Right forelimb (tissue), 1 donor: ENCODE measurements around the gene ACAD11.
"Not testable (repeated sequence)": the region's sequence is repeated elsewhere in the genome, so short reads cannot be mapped to it uniquely, and the experiment has no call there.

Experiments
- DNase-seq: peaks from one replicate; pipeline ENCODE4 v3.0.0-alpha.2; 2018

The ACAD11 gene

DNA sequence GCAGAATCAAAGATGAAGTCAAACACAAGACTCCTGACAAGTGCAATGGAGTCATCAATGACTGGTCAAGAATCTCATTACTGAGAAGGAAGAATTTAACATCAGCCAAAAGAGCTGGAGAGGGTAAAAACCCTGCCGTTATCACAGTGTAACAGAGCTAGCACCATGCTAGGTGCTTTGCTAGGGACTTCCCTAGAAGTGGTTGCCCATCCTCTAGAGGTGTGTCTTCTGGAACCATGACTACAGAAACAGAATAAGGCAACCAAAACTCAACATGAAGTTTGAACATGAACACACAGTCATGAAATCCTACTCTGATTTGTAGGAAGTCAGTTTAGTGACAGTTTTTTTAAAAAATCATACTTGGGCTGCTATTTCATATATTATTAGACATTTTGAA lies 9.5 kb downstream of the ACAD11 start:
- no peak for DNase-seq

DNA sequence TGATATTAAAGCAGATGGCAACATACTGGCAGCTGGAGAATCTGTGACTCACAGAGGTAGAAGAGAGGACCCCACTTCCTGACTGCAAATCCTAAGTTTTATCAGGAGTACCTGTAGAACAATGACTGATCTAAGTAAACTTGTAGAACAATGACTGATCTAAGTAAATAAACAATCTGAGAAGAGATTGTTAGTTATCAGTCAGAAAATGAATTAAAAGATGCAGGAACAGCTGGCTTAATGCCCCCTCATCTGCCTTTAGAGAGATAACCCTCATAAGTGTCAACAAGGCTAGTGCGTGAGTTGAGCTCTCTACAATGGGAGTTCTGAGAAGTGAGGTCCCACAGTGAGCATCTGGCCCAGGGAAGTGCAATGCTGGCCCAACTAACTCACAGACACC lies 14.6 kb downstream of the ACAD11 start:
- DNase-seq = no peak

DNA sequence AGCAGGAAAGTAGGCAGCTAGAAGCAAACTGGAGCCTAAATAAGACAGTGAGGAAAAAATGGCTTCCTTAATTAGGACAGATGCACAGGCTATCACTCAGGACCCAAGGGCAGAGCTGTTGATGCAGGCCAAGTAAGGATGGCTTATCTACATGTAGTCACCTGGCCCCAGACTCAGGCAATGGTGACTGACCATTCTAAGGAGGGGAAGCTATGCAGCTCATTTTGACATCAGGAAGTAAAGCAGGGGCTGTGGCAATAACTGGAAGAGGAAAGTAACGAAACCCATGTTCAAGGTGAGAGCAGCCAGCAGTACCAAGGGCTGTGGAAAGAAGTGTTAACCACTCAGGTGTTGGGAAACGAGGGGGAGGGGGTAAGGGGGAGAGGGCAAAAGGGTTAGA lies 16.2 kb downstream of the ACAD11 start:
- DNase-seq = no peak

DNA sequence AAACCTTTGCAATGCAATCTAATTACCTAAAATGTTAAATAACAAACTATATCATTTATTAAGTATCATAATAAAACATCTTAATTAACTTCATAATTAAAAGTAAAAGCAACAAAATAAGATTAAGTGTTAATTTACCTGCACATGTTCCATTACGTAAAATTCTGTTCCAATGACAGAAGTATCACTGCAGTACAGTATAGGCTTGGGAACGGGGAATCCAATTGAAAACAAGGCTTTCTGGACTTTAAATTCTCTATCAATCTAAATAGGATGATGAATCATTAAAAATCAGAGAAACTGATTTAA lies 17.1 kb downstream of the ACAD11 start:
- DNase-seq = no peak

DNA sequence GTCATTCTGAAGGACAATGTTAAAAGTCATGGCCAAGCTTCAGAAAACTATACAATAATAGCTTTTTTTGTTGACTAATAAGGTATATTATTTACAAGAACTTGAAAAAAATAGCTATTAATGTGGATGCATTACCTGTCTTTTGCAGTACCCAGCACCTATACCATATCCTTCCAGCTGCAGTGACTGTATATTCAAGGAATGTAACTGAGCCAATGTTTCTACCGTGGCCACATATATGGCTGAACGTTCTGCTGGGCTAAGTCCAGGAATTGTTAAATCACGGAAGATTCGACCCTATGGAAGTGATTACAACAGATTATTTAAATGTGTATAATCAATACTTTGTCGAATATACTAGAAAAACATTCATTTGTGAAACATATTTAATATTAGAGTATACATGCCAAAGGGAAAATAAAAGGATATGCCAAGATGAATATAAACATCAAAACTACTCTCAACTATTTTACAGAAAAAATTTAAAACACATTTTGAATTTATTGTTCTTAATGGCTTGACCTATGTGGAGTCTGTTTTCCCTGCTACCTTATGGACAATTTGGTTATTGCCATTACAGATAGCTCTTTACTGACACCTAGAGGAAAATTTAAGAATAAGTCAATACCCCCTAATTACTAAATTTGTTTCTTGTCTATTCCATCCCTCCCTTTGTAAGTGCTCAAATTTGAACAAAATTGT lies 17.6 kb downstream of the ACAD11 start:
- no peak for DNase-seq

DNA sequence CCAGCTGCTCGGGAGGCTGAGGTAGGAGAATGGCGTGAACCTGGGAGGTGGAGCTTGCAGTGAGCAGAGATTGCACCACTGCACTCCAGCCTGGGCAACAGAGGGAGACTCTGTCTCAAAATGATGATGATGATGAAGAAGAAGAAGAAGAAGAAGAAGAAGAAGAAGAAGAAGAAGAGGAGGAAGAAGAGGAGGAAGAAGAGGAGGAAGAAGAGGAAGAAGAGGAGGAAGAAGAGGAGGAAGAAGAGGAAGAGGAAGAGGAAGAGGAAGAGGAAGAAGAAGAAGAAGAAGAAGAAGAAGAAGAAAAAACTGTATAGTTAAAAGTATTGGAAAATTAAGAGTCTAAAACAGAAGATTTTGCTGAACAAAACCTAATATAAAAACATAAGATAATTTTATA lies 18.2 kb downstream of the ACAD11 start:
- not testable (repeated sequence) for DNase-seq

DNA sequence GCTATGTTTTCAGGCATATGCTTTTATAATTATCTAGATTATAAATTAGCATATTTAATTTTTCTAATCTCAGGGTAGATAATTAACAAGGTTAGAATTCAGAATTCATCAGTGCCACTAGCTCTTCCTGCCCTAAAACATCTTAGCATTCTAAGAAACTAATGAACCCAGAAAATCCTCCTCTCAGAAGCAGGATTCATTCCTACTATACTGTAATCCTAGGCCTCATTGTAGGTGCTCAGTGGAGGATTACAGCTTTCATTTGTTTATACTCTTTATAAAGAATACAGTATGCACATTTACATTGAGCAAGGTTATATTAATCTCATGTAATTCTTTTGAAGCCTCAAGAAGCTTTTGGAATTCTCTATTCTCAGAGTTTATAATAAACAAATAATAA lies 20.9 kb downstream of the ACAD11 start:
- no peak for DNase-seq

DNA sequence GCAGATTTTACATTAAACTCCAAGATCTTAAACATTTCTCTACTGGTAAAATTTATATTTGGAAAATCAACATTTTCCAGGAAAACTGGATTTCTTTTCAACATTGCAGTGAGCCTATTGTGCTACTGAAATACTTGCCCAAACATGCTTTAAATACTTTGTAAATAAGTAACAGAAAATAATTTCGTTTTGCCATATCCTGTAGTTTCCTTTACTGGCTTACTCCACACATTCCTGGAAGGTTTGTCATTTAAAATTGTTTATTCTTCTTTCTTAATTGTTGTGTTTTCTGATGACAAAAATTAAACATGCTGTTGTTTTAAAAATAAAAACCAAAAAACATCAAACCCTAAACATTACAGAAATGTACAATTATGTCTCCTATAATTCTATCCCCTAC lies 22.0 kb downstream of the ACAD11 start:
- no peak for DNase-seq

DNA sequence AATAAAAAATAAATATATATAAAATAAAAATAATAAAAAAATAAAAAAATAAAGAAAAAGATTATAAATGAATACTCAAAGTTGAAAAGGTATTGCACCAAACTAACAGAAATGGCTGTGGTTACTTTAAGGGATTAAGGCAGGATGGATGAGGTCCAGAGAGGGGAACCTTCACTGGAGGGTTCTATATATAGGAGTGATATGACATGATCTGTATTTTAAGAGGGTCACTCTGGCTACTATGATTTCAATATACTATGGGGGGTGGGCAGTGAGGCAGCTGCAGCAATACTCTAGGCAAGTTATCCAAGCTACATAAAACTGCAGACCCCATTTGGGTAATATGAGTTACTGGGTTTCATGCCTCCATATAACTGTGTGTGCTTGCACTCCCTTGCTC lies 24.6 kb downstream of the ACAD11 start:
- no peak for DNase-seq

DNA sequence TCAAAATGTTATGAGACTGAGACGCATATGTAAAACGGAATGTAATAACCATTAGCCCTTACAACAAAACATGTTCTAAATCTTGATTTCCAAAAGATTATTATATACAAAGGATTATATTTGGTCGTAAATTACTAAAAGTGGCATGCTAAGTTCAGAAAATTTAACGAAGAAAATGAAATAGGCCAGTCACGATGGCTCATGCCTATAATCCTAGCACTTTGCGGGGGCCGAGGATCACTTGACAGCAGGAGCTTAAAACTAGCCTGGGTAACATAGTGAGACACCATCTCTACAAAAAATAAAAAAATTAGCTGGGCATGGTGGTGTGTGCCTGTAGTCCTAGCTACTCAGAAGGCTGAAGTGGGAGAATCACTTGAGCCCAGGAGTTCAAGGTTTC lies 29.0 kb downstream of the ACAD11 start:
- no peak for DNase-seq

DNA sequence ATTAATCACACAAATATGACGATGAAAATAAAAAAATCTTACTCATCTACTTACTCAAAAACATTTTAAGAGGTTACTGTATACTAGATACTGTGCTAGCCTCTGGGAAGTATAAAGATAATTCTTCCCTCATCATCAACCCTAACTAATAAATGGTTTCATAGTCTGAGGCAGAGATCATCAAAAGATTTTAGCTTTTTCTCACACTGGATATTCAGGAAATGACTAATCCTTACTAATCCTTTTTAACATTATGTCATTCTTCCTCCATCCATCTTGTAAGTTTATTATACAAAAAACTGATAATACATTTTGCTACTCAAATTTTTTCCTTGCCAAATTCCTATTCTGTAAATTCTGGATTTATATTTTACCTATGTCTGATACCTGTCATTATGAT lies 29.7 kb downstream of the ACAD11 start:
- no peak for DNase-seq

DNA sequence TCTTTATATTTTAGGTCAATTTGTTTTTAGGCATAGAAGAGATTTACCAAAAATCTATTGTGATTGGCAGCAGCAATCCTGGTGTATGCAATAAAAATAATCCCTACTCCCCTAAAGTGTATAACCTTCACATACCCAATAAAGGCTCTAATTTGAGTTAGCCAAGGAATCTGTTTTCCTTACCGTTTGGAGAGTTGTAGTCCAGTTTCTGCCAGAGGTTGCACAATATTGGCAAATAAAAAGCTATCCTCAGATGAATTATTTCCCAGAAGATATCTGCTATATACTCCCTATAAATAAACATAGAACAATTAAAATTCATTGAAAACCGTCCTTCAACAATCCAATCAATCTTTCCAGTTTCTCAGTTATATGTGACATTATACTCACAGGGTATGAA lies 31.5 kb downstream of the ACAD11 start:
- no peak for DNase-seq

DNA sequence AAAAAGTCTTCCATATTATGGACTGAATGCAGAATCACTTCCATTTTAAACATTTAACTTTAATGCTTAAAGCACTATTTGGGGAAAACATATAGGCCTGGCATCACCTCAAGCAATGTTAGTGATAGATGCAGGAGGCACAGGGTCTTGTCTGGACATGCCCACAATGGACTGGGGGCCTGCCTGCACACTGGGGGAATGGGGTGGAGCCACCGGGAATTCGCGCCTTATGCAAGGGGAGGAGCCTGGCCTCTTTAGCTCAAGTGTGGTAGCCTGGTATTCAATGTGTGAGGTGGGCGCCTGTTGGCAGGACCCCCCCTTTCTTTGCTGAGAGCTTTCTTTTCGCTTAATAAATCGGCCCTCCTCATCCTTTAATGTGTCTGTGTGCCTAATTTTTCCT lies 32.7 kb downstream of the ACAD11 start:
- DNase-seq = no peak

DNA sequence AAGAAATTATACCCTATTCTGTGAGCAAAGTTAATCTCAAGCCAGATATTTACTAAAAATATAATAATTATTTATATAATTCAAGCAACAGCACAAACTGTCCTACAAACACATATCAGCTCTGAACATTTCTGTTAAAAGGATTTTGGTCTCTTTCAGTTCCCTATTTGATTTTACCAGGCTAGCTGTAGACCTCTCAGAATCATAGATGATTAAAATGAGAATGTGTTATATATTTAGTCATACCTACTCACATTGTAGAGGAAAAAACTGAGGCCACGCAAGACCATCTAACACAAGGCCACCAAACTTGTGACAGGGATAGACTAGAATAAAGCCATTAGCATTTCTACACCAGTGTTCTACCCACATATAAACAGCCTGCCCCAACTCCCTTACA lies 34.0 kb downstream of the ACAD11 start:
- no peak for DNase-seq

DNA sequence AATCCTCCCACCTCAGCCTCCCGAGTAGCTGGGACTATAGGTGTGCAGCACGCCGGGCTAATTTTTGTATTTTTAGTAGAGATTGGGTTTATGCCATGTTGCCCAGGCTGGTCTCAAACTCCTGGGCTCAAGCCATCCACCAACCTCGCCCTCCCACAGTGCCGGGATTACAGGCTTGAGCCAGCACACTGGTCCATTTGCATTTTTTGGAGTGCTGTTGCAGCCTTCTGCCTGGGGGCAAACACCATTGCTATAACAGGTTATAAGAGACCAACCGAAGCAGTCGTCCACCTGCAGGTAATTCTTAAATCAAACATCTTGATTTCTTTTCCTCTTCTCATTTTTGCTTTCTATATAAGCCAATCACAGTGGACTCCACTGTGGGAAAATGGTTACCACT lies 34.8 kb downstream of the ACAD11 start:
- no peak for DNase-seq

DNA sequence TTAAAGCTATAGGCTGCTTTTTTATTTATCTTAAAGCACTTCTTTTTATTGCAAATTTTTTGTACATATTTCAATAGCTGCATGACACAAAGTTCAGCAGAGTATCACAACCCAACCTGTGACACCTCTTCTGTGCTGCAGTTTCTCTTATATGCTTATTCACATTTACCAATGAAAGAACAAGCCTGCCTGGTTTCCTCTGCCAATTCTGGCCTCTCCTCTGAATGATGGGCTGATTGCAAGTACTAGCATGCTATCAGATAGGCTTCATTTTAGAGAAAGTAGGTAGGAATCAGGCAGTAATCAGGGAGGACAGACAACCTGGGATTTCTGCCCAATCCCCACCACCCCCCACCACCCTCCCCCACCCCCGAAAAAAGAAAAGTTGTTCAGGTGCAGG lies 36.0 kb downstream of the ACAD11 start:
- no peak for DNase-seq

DNA sequence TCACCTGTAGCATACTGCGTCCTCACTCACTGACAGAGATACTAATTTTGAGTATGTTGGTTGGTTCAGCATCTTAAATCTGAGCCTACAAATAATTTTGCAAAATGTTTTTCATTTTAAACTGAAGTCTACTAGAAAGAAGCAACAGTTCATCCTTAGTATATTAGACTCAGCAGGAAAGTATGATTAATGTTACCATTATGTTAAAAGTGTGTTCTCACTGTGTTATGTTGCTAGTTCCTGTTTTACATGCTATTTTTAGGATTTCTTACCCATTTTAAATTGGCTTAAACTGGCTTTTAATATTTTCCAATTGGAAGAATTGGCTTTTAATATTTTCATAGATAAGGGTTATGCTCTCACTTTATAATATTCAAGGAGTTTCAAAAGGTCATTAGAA lies 36.8 kb downstream of the ACAD11 start:
- no peak for DNase-seq

DNA sequence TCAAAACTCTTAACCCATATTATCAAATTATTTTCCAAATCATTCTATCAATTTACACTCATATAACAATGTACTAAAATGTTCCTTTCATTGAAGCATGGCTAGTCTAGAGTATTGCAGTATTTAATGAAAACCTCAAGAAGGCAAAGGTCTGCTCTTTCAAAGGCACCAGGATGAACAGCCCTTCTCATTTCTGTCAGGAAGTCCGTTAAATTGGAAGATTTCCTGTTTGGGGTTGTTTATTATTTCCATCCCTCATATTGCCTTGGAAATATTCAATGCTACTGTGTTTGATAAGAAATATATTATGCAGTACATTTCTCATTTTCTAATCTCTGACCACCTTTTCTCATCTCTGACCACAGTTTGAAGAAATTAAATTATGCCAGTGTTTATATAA lies 37.5 kb downstream of the ACAD11 start:
- DNase-seq = no peak

DNA sequence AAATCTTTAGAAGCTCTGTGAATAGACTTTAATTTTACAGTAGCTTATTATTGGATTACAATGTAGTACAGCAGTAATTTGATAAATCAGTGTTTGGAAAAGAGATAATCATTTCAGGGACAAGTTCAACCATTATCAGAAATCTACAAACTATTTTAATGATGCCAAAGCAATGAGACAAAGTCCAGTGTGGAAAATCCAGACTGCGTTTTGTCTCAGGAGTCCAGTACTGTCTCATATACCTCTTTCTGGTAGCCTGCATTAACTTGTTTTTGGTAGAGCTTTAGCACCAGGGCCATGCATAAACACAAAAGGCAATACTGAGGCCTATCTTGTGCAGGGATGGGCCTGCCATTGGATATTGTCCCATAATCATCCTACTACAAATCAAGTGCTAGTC lies 42.8 kb downstream of the ACAD11 start:
- no peak for DNase-seq

DNA sequence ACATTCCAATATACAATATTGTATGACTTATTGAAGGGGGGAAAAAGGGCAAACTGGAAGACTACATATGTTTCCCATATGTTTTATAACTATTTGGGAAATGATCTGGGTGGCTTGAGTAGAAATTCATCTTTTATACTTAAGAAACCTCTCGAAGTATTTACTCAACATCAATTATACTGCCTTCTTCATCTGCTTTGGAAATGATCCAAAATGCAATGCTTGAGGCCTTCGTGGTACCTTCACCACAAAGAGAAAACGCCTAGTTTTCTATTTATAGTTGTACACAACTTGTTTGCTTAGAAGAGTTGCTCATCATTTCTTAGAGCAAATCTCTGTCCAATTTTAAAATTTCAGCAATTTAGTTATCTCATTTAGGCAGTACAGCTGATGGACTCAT lies 43.7 kb downstream of the ACAD11 start:
- no peak for DNase-seq

DNA sequence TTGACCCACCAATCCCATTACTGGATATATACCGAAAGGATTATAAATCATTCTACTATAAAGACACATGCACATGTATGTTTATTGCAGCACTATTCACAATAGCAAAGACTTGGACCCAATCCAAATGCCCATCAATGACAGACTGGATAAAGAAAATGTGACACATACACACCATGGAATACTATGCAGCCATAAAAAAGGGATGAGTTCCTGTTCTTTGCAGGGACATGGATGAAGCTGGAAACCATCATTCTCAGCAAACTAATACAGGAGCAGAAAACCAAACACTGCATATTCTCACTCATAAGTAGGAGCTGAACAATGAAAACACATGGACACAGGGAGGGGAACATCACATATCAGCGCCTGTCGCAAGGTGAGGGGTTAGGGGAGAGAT lies 44.3 kb downstream of the ACAD11 start:
- not testable (repeated sequence) for DNase-seq

DNA sequence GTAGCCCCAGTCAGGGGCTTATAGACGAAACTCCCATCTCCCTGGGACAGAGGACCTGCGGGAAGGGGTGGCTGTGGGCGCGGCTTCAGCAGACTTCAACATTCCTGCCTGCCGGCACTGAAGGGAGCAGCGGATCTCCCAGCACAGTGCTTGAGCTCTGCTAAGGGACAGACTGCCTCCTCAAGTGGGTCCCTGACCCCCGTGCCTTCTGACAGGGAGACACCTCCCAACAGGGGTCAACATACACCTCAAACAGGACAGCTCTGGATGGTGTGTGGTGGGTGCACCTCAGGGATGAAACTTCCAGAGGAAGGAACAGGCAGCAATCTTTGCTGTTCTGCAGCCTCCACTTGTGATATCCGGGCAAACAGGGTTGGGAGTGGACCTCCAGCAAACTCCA lies 53.0 kb downstream of the ACAD11 start:
- DNase-seq = not testable (repeated sequence)

DNA sequence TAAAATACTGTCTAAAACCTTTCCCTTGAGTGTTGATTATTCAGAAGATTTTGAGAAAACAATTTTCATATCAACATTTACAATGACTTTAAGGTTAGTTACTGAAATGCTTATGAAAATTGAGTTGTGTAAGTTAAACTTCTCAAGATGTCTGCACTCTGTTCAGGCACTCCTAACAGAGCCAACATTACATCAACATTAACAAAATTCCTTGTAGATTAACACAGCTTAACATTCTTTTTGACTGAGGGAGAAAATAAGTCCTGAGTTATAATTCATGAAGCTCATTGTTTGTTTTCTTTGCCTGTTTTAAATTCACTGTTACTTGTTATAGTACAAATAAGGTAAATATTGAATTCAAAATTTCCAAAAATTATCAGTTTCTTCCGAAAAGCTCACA lies 53.5 kb downstream of the ACAD11 start:
- no peak for DNase-seq

DNA sequence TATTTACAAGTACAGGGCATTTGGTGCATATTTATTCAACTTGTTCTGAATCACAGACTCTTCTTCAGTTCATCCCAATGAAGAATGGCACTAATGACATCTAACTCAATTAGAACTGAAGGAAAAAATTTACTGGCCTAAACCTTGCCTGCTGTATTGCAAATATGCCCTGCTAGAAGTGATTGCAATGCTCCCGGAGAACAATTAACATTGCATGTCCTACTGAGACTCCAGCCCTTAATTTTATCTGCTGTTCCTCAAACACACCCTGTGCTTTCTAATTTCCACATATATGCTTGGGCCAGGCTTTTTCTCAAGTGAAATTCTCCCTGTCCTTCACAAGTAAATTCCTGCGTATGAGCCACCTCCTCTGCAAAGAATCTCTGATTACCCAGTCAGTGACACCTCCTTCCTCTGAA lies 54.2 kb downstream of the ACAD11 start:
- DNase-seq = no peak

DNA sequence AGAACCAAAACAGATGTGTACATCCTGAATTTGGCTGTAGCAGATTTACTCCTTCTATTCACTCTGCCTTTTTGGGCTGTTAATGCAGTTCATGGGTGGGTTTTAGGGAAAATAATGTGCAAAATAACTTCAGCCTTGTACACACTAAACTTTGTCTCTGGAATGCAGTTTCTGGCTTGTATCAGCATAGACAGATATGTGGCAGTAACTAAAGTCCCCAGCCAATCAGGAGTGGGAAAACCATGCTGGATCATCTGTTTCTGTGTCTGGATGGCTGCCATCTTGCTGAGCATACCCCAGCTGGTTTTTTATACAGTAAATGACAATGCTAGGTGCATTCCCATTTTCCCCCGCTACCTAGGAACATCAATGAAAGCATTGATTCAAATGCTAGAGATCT lies 59.0 kb downstream of the ACAD11 start:
- DNase-seq = not testable (repeated sequence)

DNA sequence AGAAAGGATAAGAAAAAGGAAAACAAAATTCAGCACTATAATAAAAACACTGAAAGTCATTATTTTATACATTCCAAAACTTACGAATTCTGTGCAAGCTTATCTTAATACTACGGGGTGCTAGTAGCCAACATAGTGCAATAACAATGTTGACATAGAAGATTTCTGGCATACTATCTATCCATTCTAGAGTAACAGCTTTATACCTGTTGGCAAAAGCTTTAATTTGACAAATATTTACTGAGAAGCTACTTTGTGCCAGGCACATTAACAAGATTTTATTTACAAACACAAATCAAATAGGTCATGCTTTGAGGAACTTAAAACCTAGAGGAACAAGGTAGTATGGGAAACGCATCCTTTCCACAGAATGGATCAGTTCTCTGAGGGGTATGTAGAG lies 61.4 kb downstream of the ACAD11 start:
- DNase-seq = no peak
